K562 (cell line): ENCODE results near the gene SULT2B1. TPM values are rescaled to one million over a fixed set of nuclear protein-coding genes. Genes with fewer than 3 reads are reported as not detected.

Experiments
- ATF2 ChIP-seq: sonication (generic); formaldehyde crosslinking; IDR thresholded peaks from 2 replicates; pipeline ENCODE4 v1.8.1; 2022; ENCODE audit warnings: missing genetic modification reagents
- CHD1 ChIP-seq: fragments of 200-600 bp; sonication (generic); IDR thresholded peaks from one replicate; pipeline ENCODE4 v1.6.1; 2012; ENCODE audit warnings: mild to moderate bottlenecking, moderate library complexity, low read length, inconsistent platforms
- CLOCK ChIP-seq: fragments of 250-450 bp; sonication (Bioruptor Pico); IDR thresholded peaks from 2 replicates; pipeline ENCODE4 v1.4.0; 2020; ENCODE audit warnings: mild to moderate bottlenecking, moderate library complexity, borderline replicate concordance
- E4F1 ChIP-seq: fragments of 250-450 bp; sonication (Bioruptor Pico); IDR thresholded peaks from 2 replicates; pipeline ENCODE4 v1.5.0; 2021; ENCODE audit warnings: mild to moderate bottlenecking, borderline replicate concordance
- FOXJ3 ChIP-seq: sonication (generic); formaldehyde crosslinking; IDR thresholded peaks from 2 replicates; pipeline ENCODE4 v1.4.0; 2020; ENCODE audit warnings: mild to moderate bottlenecking, missing genetic modification reagents
- HDAC1 ChIP-seq, 2 experiments: fragments of 450-650 bp; IDR thresholded peaks; 2 replicates each; pipeline ENCODE4 v1.6.1; 2016 to 2017; ENCODE audit warnings: inconsistent platforms in 1 of 2, mild to moderate bottlenecking in 1 of 2, moderate library complexity in 1 of 2
- KAT8 ChIP-seq: fragments of 450-650 bp; IDR thresholded peaks from 2 replicates; pipeline ENCODE4 v1.6.1; 2016; ENCODE audit warnings: low read depth, mild to moderate bottlenecking
- RNF219 ChIP-seq: fragments of 250-450 bp; sonication (Bioruptor Pico); IDR thresholded peaks from 2 replicates; pipeline ENCODE4 v1.5.0; 2022; ENCODE audit warnings: mild to moderate bottlenecking
- SAFB2 ChIP-seq: fragments of 200-400 bp; formaldehyde crosslinking; IDR thresholded peaks from 2 replicates; pipeline ENCODE4 v1.6.1; 2018; ENCODE audit warnings: borderline replicate concordance, low read length, low read depth, moderate library complexity; ENCODE audit not compliant: severe bottlenecking
- SOX6 ChIP-seq: fragments of 450-650 bp; IDR thresholded peaks from 2 replicates; pipeline ENCODE4 v1.6.1; 2014; ENCODE audit warnings: mild to moderate bottlenecking
- USF1 ChIP-seq: sonication (generic); formaldehyde crosslinking; IDR thresholded peaks from 2 replicates; pipeline ENCODE4 v1.9.0; 2022; ENCODE audit warnings: mild to moderate bottlenecking, missing genetic modification reagents
- ZNF518B ChIP-seq: fragments of 250-450 bp; sonication (Bioruptor Pico); IDR thresholded peaks from 2 replicates; pipeline ENCODE4 v1.5.0; 2021; ENCODE audit warnings: mild to moderate bottlenecking, moderate library complexity
- polyA plus RNA-seq, 8 experiments: library from polyadenylated mRNA; depleted of rRNA in 4 of 8; stranded (reverse) in 5 of 8; unstranded in 3 of 8; fragments of >200 nt; fragmentation: Nextera tagmentation in 2 of 8; fragmentation: Illumina TruSeq in 1 of 8; extraction: Ambion mirVana in 2 of 8; extraction: Trizol in 1 of 8; gene quantifications; 2 replicates each; pipeline versions ENCODE4 v1.2.1 to v1.2.3, GENCODE V29; 2011 to 2014; ENCODE audit warnings: inconsistent platforms in 1 of 8, missing spikeins in 1 of 8
- total RNA-seq, 7 experiments: library from RNA; depleted of rRNA in 6 of 7; stranded (reverse); fragments of >200 nt in 6 of 7; fragmentation: Illumina TruSeq in 2 of 7; extraction: Trizol in 2 of 7; gene quantifications; 2 replicates each; pipeline versions ENCODE4 v1.2.1 to v1.2.3, GENCODE V29; 2011 to 2021; ENCODE audit warnings: low replicate concordance in 1 of 7

The SULT2B1 gene
- total and polyA plus RNA-seq, 9 of the 15 experiments (the other 6 are each of a cell fraction or from before 2014, with no cell fraction given): 0.09 to 0.62 (median 0.22) TPM; not detected in 2

GRCh38 chr19:48637948-48638830, 86.2 kb downstream of the SULT2B1 start (continued):
- TF ChIP-seq E4F1 (CRISPR knock-in tag) (no peak), RNF219 (CRISPR knock-in tag) (no peak), CLOCK (peak; percentile 4; the same call in 1 of the 2 replicates), ATF2 (CRISPR knock-in tag) (no peak), SAFB2 (no peak), FOXJ3 (CRISPR knock-in tag) (no peak), CHD1 (no peak), HDAC1 (IDR thresholded peaks at IDR 0.05) (peak in 1 of 2 experiments; percentile 5; a peak in 1 of 4 replicates), SOX6 (no peak), USF1 (no peak), ZNF518B (CRISPR knock-in tag) (no peak), KAT8 (no peak)
